Thymus (tissue), 11 donors: ENCODE measurements around the gene IMMT. TPM values are rescaled to one million over a fixed set of nuclear protein-coding genes. Genes with fewer than 3 reads are reported as not detected.

Experiments used
- DNase-seq, 9 donors: peaks; one replicate each; pipeline ENCODE4 v3.0.0-alpha.2; 2013; ENCODE audit warnings: low spot score in 9 of 9, low read depth in 6 of 9, missing footprints in 1 of 9
- H3K27ac ChIP-seq, 2 donors: one replicate each; pipeline ENCODE4 v1.5.1; 2013; ENCODE audit warnings: control low read depth in 1 of 2, low read depth in 1 of 2, low read length in 1 of 2, mild to moderate bottlenecking in 1 of 2, moderate library complexity in 1 of 2
- H3K27me3 ChIP-seq, 2 donors: one replicate each; pipeline ENCODE4 v1.5.1; 2013; ENCODE audit warnings: low read length in 1 of 2; ENCODE audit not compliant: control insufficient read depth in 2 of 2, insufficient read depth in 1 of 2
- H3K36me3 ChIP-seq, 2 donors: one replicate each; pipeline ENCODE4 v1.5.1; 2013; ENCODE audit warnings: low read length in 1 of 2, mild to moderate bottlenecking in 1 of 2, moderate library complexity in 1 of 2; ENCODE audit not compliant: control insufficient read depth in 2 of 2, insufficient read depth in 2 of 2
- H3K4me1 ChIP-seq, 2 donors: one replicate each; pipeline ENCODE4 v1.5.1; 2013; ENCODE audit warnings: low read length in 2 of 2; ENCODE audit not compliant: control insufficient read depth in 2 of 2, insufficient read depth in 2 of 2
- H3K4me3 ChIP-seq, 2 donors: one replicate each; pipeline ENCODE4 v1.5.1; 2013; ENCODE audit warnings: low read length in 2 of 2, control low read depth in 1 of 2, mild to moderate bottlenecking in 1 of 2
- H3K9me3 ChIP-seq, 2 donors: one replicate each; pipeline ENCODE4 v1.5.1; 2013; ENCODE audit warnings: low read length in 1 of 2, mild to moderate bottlenecking in 1 of 2; ENCODE audit not compliant: control insufficient read depth in 2 of 2, insufficient read depth in 1 of 2
- WGBS: extraction: QIAGEN DNeasy Blood & Tissue Kit; methylation state at CpG from one replicate; pipeline ENCODE4 v1.1.7; 2013; 5-methylcytosine and 5-hydroxymethylcytosine counted together
- polyA plus RNA-seq: library from polyadenylated mRNA; stranded (reverse); fragments of 200-250 nt; gene quantifications from one replicate; pipeline ENCODE4 v1.2.3, GENCODE V29; 2013
- total RNA-seq: library from RNA; stranded (reverse); fragments of 120-200 nt; gene quantifications from one replicate; pipeline ENCODE4 v1.2.4, GENCODE V29; 2013
- donor health status: healthy.

The IMMT gene
- total and polyA plus RNA-seq, 2 donors: 45.9 to 71.5 TPM

DNA sequence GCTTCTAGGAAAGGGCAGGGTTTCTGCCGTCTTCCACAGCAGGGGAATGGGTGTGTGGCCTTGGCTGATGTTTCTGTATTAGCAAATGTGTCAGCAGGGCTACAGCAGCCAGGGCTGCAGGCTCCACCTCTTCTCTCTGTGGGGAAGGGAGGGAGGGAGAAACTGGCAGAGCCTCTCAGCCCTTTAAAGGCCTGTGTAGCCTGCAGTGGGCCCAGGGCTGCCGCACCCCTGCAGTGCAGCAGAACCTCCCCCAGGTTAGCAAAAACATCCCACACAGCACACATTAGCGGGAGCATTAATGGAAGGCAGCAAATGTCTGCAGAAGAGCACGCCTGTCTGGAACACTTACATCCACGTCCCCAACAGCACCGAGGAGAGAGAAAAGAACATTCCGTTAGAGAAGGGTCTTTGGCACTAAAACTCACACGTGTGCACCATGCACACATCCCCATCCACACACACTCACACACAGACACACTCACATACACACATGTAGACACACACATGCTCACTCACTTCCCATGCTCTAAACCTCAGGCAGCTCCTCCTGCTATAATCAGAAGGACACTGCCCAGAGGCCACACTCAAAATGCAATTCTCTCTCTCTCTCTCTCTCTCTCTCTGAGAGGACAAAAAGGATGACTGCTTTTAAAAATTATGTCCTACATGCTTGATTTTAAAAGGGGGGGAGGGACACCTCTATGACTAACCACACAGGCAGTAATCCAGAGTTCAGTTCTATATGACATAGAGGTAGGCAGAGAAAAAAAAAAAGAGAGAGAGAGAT lies 28.1 kb upstream of the IMMT start:
- 78% methylated on average over 8 of the region's 8 CpGs for WGBS
- Histone ChIP-seq H3K9me3 (no peaks in the 10 kb centered on the region), H3K27me3 (no peaks in the 10 kb centered on the region), H3K27ac (no peak overlapping the region), H3K4me1 (peaks cover 4 to 5% of the 10 kb centered on the region in 2 donors), H3K36me3 (no peaks in the 10 kb centered on the region), H3K4me3 (no peak overlapping the region)
- no peak for DNase-seq

DNA sequence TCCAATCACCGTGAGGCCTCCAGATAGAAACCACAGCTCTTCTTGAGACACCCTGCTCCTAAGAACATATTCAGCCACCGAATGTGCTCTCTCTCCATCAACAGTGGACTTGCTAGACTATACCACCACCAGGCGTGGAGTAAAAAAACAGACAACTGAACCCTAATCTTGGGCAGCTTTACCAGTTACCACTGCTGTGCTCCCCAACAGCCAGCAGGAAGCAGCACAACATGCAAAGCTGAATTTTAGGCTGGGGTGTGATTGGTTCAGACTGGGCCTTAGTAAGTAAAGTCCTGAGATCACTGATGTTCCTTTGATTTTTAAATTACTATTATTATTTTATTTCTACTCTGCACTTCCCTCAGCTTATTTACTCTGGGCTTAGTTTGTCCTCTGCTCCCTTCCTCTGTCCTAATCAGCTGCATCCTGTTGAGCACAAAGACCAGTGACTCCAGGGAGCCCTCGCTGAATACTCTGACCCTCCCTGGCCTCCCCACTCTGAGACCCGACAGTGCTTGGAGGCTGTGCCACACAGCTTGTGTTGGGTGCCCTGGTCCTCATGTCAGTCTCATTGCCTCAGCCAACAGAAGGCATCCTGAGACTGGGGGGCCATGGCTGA lies 25.9 kb upstream of the IMMT start:
- 67% methylated on average over 5 of the region's 5 CpGs for WGBS
- no peaks in the 10 kb centered on the region for H3K36me3 ChIP-seq
- no peaks in the 10 kb centered on the region for H3K9me3 ChIP-seq
- peaks cover 4 to 5% of the 10 kb centered on the region in 2 donors for H3K4me1 ChIP-seq
- no peak overlapping the region for H3K4me3 ChIP-seq
- H3K27ac ChIP-seq: no peak overlapping the region
- DNase-seq: peak in 5 of 9 donors; percentile 18 to 63 (median 34)
- H3K27me3 ChIP-seq: no peaks in the 10 kb centered on the region

DNA sequence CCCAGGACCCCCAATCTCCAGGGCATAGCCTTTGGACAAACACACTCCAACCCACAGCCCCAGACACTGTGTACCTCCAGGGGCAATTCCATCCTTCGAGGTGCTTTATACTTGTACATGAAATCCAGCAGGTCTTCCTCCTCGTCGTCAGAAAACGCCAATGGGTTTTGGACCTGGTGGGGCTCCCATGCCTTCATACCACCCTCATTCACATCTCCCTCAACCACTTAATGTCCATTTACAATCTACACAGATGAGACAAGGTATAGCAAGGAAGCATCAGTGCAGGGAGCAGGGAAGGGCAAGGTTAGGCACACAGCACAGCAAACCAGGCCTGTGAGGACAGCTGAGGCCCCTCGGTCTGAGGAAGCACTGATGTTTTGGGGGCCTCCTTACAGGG lies 24.6 kb upstream of the IMMT start:
- no peaks in the 10 kb centered on the region for H3K9me3 ChIP-seq
- H3K4me1 ChIP-seq: no peaks in the 10 kb centered on the region

DNA sequence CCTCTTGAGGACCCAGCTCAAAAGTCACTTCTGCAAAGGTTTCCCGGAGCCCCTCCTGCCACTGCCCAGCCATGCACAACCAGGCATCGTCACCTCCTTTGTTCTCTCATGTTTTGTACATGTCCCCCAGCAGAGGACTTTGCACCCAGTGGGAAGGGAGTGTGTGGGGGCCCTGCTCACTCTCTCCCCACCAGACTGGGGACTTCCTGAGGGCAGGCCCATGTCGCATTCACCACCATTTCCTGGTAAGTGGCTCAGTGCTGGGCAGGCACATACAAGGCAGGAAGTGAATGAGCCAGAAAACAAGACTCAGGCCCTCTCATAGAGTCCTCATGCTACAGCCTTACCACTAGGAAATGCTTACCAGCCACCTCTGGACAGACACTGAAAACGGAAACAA lies 22.9 kb upstream of the IMMT start:
- Histone ChIP-seq H3K27me3 (no peaks in the 10 kb centered on the region), H3K36me3 (peaks cover 6 to 10% of the 10 kb centered on the region in 2 donors), H3K4me1 (no peaks in the 10 kb centered on the region), H3K9me3 (no peaks in the 10 kb centered on the region), H3K4me3 (no peak overlapping the region), H3K27ac (no peak overlapping the region)
- 89% methylated on average over 4 of the region's 4 CpGs for WGBS
- DNase-seq: no peak

More for the DNA sequence above, 24.6 kb upstream of the IMMT start:
- no peak for DNase-seq
- WGBS: 95% methylated on average over 5 of the region's 5 CpGs
- Histone ChIP-seq H3K27ac (no peak overlapping the region), H3K4me3 (no peak overlapping the region), H3K27me3 (no peaks in the 10 kb centered on the region), H3K36me3 (no peaks in the 10 kb centered on the region)

DNA sequence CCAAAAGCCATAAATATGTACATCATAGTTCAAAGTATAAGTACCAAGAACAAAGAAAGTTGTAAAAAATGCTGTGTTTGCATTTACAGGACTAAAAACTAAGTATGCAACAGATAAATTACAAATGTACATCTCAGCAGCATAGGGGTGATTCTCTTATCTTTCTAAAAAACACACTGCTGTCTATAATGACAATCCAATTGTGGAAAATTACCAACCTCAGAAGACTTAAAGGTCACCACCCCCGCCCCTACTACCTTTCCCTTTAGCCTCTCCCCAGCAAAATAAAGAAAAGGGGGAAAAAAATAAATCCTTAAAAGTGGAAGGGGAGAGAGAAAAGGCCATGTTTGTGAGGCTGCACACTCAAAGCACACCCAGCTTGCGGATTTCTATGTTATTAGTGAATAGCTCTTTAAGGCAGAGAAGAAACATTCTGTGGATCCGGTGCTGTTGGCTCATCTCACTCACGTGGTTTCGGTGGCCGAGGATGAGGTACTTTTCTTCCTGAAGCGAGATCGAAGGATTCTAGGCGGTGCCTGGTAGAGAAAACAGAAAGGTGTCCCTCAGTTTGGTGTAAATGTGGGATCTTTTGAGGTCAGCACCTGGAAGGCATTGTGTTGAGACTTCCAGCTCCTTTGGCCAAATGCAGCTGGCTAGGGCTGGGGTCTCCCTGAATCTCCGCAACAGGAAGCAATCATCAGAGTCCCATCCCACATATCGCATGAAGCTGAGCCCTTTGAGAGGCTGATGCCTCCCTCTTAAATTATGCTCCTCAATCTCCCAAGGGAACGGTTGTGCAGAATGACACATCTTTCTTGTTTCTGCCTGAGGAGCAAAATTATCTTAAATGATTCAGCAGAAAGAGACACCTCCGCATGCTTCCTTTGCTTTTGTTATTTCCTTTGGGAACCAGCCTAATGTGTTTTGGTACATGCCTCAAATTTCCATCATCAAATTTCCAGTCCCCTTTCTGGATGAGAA lies 21.6 kb upstream of the IMMT start:
- Histone ChIP-seq H3K36me3 (peaks cover 14 to 18% of the 10 kb centered on the region in 2 donors), H3K9me3 (no peaks in the 10 kb centered on the region), H3K4me1 (no peaks in the 10 kb centered on the region), H3K27ac (no peak overlapping the region), H3K4me3 (no peak overlapping the region), H3K27me3 (no peaks in the 10 kb centered on the region)
- WGBS: 87% methylated on average over 13 of the region's 13 CpGs
- DNase-seq: no peak

DNA sequence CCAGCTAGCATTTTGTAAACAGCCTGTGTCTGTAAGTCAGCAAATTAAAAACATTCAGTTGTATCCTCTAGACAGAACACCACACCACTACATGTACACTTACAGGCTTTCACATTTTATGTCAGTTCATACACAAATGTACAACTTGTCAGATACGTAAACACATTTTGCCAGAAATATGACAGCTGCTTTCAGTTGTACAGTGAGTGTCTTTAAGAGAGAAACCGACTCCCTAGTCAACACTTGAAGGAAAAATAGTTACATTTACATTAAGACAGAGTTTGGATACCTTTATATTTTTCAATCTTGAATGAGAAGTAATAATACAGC lies 19.2 kb upstream of the IMMT start:
- DNase-seq: no peak
- H3K27me3 ChIP-seq: no peaks in the 10 kb centered on the region
- no peak overlapping the region for H3K4me3 ChIP-seq
- H3K27ac ChIP-seq: no peak overlapping the region
- H3K9me3 ChIP-seq: no peaks in the 10 kb centered on the region
- WGBS: 97% methylated on average over 2 of the region's 2 CpGs
- peaks cover 26 to 34% of the 10 kb centered on the region in 2 donors for H3K36me3 ChIP-seq
- no peaks in the 10 kb centered on the region for H3K4me1 ChIP-seq

DNA sequence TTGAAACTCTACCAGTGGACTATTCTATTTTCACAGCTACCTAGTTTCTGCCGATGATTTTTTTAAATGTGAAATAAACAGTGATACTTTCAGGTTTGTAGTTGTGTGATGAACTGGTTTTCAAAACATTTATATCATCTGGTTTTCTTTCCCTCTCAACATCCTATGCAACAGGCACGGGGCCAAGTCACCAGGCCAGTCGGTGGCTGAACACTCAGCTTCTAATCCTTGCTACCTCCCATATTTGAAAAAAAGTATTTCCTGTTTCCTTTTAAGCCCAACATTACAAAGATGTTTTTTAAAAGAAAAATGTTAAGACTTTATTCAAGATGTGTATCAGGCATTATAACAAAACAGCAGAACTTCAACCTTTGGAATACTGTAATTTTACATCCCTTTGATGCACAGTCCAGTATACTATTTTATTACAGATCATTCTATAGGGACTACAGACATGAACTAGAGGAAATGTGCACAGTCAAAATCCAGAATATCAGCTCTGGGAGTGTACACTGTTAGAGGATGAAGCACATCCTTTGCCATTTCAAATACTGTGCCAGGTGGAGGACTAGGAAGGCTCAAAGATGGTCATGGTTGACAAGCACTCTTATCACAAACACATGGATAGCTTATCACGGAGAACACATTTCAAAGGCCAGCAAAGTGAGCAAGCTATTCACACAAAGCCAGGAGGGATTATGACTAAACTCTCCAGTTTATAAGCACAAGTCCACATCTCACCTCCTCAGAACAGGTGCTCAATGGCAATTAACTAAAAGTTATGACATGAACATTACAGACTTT lies 18.6 kb upstream of the IMMT start:
- Histone ChIP-seq H3K27ac (no peak overlapping the region), H3K36me3 (peaks cover 26 to 40% of the 10 kb centered on the region in 2 donors)
- DNase-seq: no peak

DNA sequence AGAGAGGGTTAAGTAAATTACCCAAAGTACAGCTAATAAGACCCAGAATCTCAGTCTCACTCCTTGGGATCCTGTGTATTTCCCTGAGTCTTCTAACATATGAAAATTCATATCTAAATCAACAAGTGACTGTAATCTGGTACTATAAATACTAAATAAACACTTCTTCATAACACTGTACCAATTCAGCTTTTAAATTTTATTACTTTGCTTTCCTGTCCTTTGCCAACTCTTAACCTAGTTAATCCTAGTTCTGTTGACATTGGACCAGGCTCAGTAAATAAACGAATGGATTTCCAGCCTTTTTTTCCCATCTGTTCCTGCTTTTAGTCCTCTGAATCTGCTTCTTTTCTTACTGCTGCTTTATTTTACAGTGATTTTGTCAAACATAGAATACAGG lies 17.8 kb upstream of the IMMT start:
- H3K4me3 ChIP-seq: no peak overlapping the region
- no peaks in the 10 kb centered on the region for H3K27me3 ChIP-seq
- H3K4me1 ChIP-seq: no peaks in the 10 kb centered on the region
- peaks cover 26 to 47% of the 10 kb centered on the region in 2 donors for H3K36me3 ChIP-seq
- 93% methylated on average over 1 of the region's 1 CpG for WGBS
- no peak overlapping the region for H3K27ac ChIP-seq
- no peak for DNase-seq
- no peaks in the 10 kb centered on the region for H3K9me3 ChIP-seq

More for the DNA sequence above, 18.6 kb upstream of the IMMT start:
- no peak overlapping the region for H3K4me3 ChIP-seq
- H3K27me3 ChIP-seq: no peaks in the 10 kb centered on the region
- 76% methylated on average over 4 of the region's 4 CpGs for WGBS
- no peaks in the 10 kb centered on the region for H3K4me1 ChIP-seq
- H3K9me3 ChIP-seq: no peaks in the 10 kb centered on the region
